Measurements from ENCODE around the gene DGKQ. TPM values are rescaled to one million over a fixed set of nuclear protein-coding genes. Genes with fewer than 3 reads are reported as not detected.

The DGKQ gene
- total and polyA plus RNA-seq, 9 of the 15 experiments (the other 6 are each of a cell fraction or from before 2014, with no cell fraction given): 0.17 to 22.0 (median 5.6) TPM

- TF ChIP-seq FOXJ3 (CRISPR knock-in tag; IDR thresholded peaks at IDR 0.05) (no peak), TCFL5 (CRISPR knock-in tag; conservative IDR thresholded peaks at IDR 0.05) (no peak), ZNF121 (CRISPR knock-in tag; conservative IDR thresholded peaks at IDR 0.05) (no peak), BRD9 (IDR thresholded peaks at IDR 0.05; ENCODE audit: low read depth, partially characterized antibody) (no peak), MXI1 (IDR thresholded peaks at IDR 0.05; ENCODE audit: low read depth, low read length) (peak; percentile 15; the same call in 1 of the 2 replicates), POU5F1 (IDR thresholded peaks at IDR 0.05; ENCODE audit: borderline replicate concordance, low read depth, low read length, partially characterized antibody) (no peak), CLOCK (CRISPR knock-in tag; IDR thresholded peaks at IDR 0.05; ENCODE audit: borderline replicate concordance) (no peak), ZNF699 (CRISPR knock-in tag; IDR thresholded peaks at IDR 0.05; ENCODE audit: insufficient replicate concordance) (no peak), FOXJ2 (tag; IDR thresholded peaks at IDR 0.05) (no peak), ZNF318 (IDR thresholded peaks at IDR 0.05; ENCODE audit: borderline replicate concordance in 1 of 2, low read depth in 1 of 2) (no peak), SRF (CRISPR knock-in tag; IDR thresholded peaks at IDR 0.05) (0 out of 4 replicates have a peak, but pooled peaks of 1 of the 2 experiments have one; percentile 25), SMARCA4 (IDR thresholded peaks at IDR 0.05) (no peak), CBX3 (IDR thresholded peaks at IDR 0.05; ENCODE audit: borderline replicate concordance in 1 of 2, low read length in 2 of 2) (no peak), STAT5B (CRISPR knock-in tag; IDR thresholded peaks at IDR 0.05) (no peak), L3MBTL2 (IDR thresholded peaks at IDR 0.05) (peak; percentile 95), PURB (CRISPR knock-in tag; IDR thresholded peaks at IDR 0.05; ENCODE audit: low read depth) (no peak), BCL6 (CRISPR knock-in tag; IDR thresholded peaks at IDR 0.05) (no peak)
Measured at GRCh38 chr4:986879-987623, 13.7 kb upstream of the DGKQ start, which contains the start of gene IDUA (continued).
